Common myeloid progenitor, CD34-positive (primary cell): ENCODE data around the gene INSYN2B.

Experiments used
- CTCF ChIA-PET: fragments of 350-600 bp; sonication (Branson Sonifier 250); formaldehyde crosslinking; loops from one replicate; lab custom pipeline; 2021; ENCODE audit warnings: antibody characterized with exemption; lab: Charles Lee
- POLR2A ChIA-PET: fragments of 350-600 bp; sonication (Branson Sonifier 250); formaldehyde crosslinking; loops from one replicate; lab custom pipeline; 2021; ENCODE audit warnings: antibody characterized with exemption; lab: Charles Lee
- DNase-seq, 3 donors: peaks; one replicate each; pipeline versions ENCODE4 v3.0.0 to v3.0.0-alpha.2; 2013
- H3K27ac ChIP-seq, 2 experiments: 1 replicate in 1 of 2; 2 replicates in 1 of 2; pipeline ENCODE4 v1.7.0; 2013; ENCODE audit warnings: inconsistent platforms in 2 of 2, low read length in 2 of 2, mild to moderate bottlenecking in 2 of 2, low read depth in 1 of 2, moderate library complexity in 1 of 2; ENCODE audit not compliant: severe bottlenecking in 2 of 2, insufficient read depth in 1 of 2, poor library complexity in 1 of 2
- H3K27me3 ChIP-seq, 5 experiments: replicated peaks in 2 of 5; 1 replicate in 3 of 5; 2 replicates in 2 of 5; pipeline versions ENCODE4 v1.6.1 to v1.7.0; 2013; ENCODE audit warnings: low read length in 4 of 5, mild to moderate bottlenecking in 2 of 5, moderate library complexity in 2 of 5, inconsistent platforms in 1 of 5; ENCODE audit not compliant: insufficient read depth in 5 of 5, control insufficient read depth in 4 of 5
- H3K36me3 ChIP-seq, 4 experiments: 1 replicate in 2 of 4; 2 replicates in 2 of 4; pipeline versions ENCODE4 v1.6.1 to v1.7.0; 2013; ENCODE audit warnings: low read length in 3 of 4, control low read depth in 1 of 4, mild to moderate bottlenecking in 1 of 4; ENCODE audit not compliant: control insufficient read depth in 4 of 4, insufficient read depth in 4 of 4
- H3K4me1 ChIP-seq, 4 experiments: 1 replicate in 3 of 4; 2 replicates in 1 of 4; pipeline versions ENCODE4 v1.6.1 to v1.7.1; 2013; ENCODE audit warnings: low read length in 3 of 4, mild to moderate bottlenecking in 3 of 4, control low read depth in 1 of 4, inconsistent platforms in 1 of 4, moderate library complexity in 1 of 4; ENCODE audit not compliant: control insufficient read depth in 4 of 4, insufficient read depth in 4 of 4; ENCODE audit errors: control extremely low read depth in 1 of 4
- H3K4me3 ChIP-seq, 7 experiments: 1 replicate in 4 of 7; 2 replicates in 3 of 7; pipeline versions ENCODE4 v1.5.1 to v1.7.0; 2013; ENCODE audit warnings: mild to moderate bottlenecking in 7 of 7, low read length in 6 of 7, moderate library complexity in 6 of 7, inconsistent platforms in 2 of 7, low read depth in 2 of 7, control low read depth in 1 of 7; ENCODE audit not compliant: insufficient read depth in 4 of 7, control insufficient read depth in 1 of 7; ENCODE audit errors: extremely low read depth in 1 of 7
- H3K9me3 ChIP-seq, 5 experiments: 1 replicate in 4 of 5; 2 replicates in 1 of 5; pipeline versions ENCODE4 v1.6.1 to v1.7.1; 2013; ENCODE audit warnings: low read length in 4 of 5, mild to moderate bottlenecking in 2 of 5, inconsistent platforms in 1 of 5, low read depth in 1 of 5, moderate library complexity in 1 of 5; ENCODE audit not compliant: control insufficient read depth in 4 of 5, insufficient read depth in 2 of 5; ENCODE audit errors: control extremely low read depth in 1 of 5
- WGBS: methylation state at CpG from one replicate; pipeline ENCODE4 v1.1.5; 2013; ENCODE audit not compliant: insufficient coverage; 5-methylcytosine and 5-hydroxymethylcytosine counted together

Gene INSYN2B

GRCh38 chr5:169942181-169942580 is 38.1 kb downstream of the INSYN2B start:
- Histone ChIP-seq H3K36me3 (peaks cover 2 to 32% (median 6%) of the 10 kb centered on the region in 4 experiments), H3K4me1 (peaks cover 0 to 16% (median 9%) of the 10 kb centered on the region in 4 experiments), H3K27ac (no peak overlapping the region), H3K9me3 (no peaks in the 10 kb centered on the region), H3K27me3 (no peaks in the 10 kb centered on the region), H3K4me3 (no peak overlapping the region)
- POLR2A ChIA-PET = no interaction called here
- no CpG with 5 or more reads among the region's 1 CpG for WGBS
- no peak for DNase-seq
- CTCF ChIA-PET = interaction anchor here (1.1 kb wide), 1 partner anchor 10 kb away, joined by 4 read pairs; no protein-coding TSS in a partner anchor

GRCh38 chr5:169941542-169941941 is 38.8 kb downstream of the INSYN2B start:
- ChIA-PET CTCF (interaction anchor here (2.8 kb wide), 1 partner anchor 39 kb away, joined by 8 read pairs; the partner anchor contains the start of gene INSYN2B), POLR2A (no interaction called here)
- Histone ChIP-seq H3K27me3 (no peaks in the 10 kb centered on the region), H3K4me3 (no peak overlapping the region), H3K36me3 (peaks cover 0 to 25% (median 6%) of the 10 kb centered on the region in 4 experiments), H3K27ac (no peak overlapping the region), H3K4me1 (peaks cover 0 to 16% (median 10%) of the 10 kb centered on the region in 4 experiments), H3K9me3 (no peaks in the 10 kb centered on the region)
- WGBS = 98% methylated on average over 7 of the region's 7 CpGs
- no peak for DNase-seq

DNA sequence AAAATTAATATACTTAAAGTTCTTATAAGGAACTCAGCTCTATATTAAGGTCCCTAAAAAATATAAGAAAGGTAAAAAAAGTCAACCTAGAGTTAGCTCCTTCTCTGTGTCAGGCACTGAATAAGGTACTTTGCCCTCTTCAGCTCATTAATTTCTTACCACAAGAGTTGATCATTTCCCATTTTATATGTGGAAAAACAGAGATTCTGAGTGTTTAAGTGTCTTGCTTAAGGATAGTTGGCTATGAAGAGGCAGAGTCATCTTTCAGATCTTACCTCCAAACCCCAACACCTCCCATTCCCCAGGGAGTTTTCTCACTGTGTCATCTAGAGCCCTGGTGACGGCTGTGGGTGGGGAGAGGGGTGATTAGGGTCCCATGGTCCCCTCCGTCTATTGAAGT is 40.6 kb downstream of the INSYN2B start:
- Histone ChIP-seq H3K27me3 (no peaks in the 10 kb centered on the region), H3K4me1 (peaks cover 5 to 22% (median 15%) of the 10 kb centered on the region in 4 experiments), H3K27ac (no peak overlapping the region), H3K9me3 (no peaks in the 10 kb centered on the region), H3K36me3 (peaks cover 0 to 16% (median 6%) of the 10 kb centered on the region in 4 experiments), H3K4me3 (no peak overlapping the region)
- no peak for DNase-seq
- 100% methylated on average over 1 of the region's 2 CpGs for WGBS
- ChIA-PET POLR2A (no interaction called here), CTCF (interaction anchor here (2.8 kb wide), 1 partner anchor 41 kb away, joined by 8 read pairs; the partner anchor contains the start of gene INSYN2B)

DNA sequence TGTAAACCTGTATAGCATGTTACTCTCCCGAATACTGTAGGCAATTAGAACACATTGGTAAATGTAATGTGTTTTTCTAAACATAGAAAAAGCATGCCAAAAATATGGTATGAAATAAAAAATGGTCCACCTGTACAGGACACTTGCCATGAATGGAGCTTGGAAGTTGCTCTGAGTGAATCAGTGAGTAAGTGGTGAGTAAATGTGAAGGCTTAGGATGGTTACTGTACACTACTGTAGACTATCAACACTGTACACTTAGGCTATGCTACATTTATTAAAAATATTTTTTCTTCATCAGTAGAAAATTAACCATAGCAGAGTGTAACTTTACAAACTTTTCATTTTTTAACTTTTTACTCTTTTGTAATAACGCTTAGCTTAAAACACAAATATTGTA is 41.9 kb downstream of the INSYN2B start:
- no CpG with 5 or more reads among the region's 2 CpGs for WGBS
- H3K9me3 ChIP-seq = no peaks in the 10 kb centered on the region
- peaks cover 5 to 30% (median 22%) of the 10 kb centered on the region in 4 experiments for H3K4me1 ChIP-seq
- H3K27ac ChIP-seq = no peak overlapping the region
- DNase-seq = no peak
- POLR2A ChIA-PET = no interaction called here
- H3K27me3 ChIP-seq = no peaks in the 10 kb centered on the region
- peaks cover 0 to 26% (median 6%) of the 10 kb centered on the region in 4 experiments for H3K36me3 ChIP-seq
- H3K4me3 ChIP-seq = no peak overlapping the region
- CTCF ChIA-PET = interaction anchor here (1.2 kb wide), 1 partner anchor 271 kb away, joined by 4 read pairs; no protein-coding TSS in a partner anchor

DNA sequence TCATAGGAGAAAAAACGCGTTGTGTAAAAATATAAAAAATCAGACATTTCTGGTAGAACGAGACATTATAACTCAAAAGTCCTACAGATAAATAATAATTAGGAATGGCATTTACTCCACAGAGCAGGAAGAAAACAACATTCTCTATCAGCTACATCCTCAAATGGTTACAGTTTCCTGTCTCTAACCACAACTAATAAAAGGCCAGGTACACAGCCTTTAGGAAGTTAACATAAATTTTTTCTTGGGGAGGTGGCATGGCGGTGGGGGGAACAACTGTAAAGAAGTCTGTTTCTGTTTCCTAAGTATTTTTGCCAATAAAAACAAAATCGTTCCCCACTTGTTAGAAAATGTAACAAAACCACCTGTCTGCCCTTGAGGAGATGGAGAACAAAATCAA is 44.5 kb downstream of the INSYN2B start:
- POLR2A ChIA-PET = no interaction called here
- peaks cover 0 to 40% (median 5%) of the 10 kb centered on the region in 4 experiments for H3K36me3 ChIP-seq

DNA sequence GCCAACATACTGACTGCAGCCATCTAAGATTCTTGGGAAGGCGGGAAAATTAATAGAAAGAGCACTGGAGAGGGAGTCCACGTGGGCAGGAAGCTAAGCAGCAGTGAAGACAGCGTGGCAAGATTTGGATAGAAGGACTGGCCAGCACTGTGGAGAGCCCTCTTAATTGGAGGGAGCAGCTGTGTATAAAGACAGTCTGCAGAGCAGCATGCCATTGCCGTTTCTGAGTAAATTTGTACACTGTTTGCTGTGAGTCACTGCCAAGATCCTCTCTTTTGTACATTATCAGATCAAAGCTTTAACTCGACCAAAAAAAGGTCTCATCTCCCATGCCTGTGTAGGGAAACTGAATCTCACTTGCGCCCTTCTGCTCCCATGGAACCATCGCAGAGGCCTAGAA is 45.3 kb downstream of the INSYN2B start:
- no peak overlapping the region for H3K27ac ChIP-seq
- no peaks in the 10 kb centered on the region for H3K27me3 ChIP-seq
- peaks cover 0 to 39% (median 5%) of the 10 kb centered on the region in 4 experiments for H3K36me3 ChIP-seq
- POLR2A ChIA-PET = no interaction called here
- H3K4me3 ChIP-seq = no peak overlapping the region
- peaks cover 5 to 37% (median 24%) of the 10 kb centered on the region in 4 experiments for H3K4me1 ChIP-seq
- DNase-seq = peak in 2 of 3 donors; percentile 24 to 30
- no peaks in the 10 kb centered on the region for H3K9me3 ChIP-seq
- CTCF ChIA-PET = interaction anchor here (1.0 to 1.5 kb wide), 3 partner anchors 9 to 45 kb away, joined by 3 to 5 read pairs (median 4); partner anchors contain the start of gene INSYN2B
- WGBS = 89% methylated on average over 7 of the region's 7 CpGs

More for the DNA sequence above, 44.5 kb downstream of the INSYN2B start:
- Histone ChIP-seq H3K4me1 (peaks cover 5 to 37% (median 24%) of the 10 kb centered on the region in 4 experiments), H3K27ac (peak overlapping the region in 1 of 2 experiments; percentile 17), H3K27me3 (no peaks in the 10 kb centered on the region), H3K4me3 (no peak overlapping the region), H3K9me3 (no peaks in the 10 kb centered on the region)
- CTCF ChIA-PET = interaction anchor here (1.1 to 1.5 kb wide), 2 partner anchors 10 to 15 kb away, joined by 4 to 5 read pairs; no protein-coding TSS in a partner anchor
- DNase-seq = peak in 2 of 3 donors; percentile 32 to 50
- no CpG with 5 or more reads among the region's 5 CpGs for WGBS

DNA sequence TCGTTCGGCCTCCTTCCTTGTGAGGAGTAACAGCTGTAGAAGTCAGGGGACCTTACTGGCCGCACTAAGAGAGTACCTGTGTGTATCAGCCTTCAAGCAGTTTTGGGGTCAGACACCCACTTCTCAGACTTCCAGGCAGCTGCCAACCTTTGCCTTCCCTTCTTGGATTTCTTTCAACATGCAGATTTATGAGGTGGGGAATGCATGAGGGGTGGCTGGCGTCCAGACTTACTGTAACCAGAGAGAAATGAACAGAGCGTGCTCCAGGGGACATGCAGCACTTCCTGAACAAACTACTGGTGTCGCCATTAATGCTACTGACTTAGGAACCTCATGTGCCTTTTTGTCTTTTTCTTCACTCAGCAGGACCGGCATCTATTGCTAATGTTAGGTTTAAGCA is 46.7 kb downstream of the INSYN2B start:
- H3K4me1 ChIP-seq = peaks cover 5 to 37% (median 24%) of the 10 kb centered on the region in 4 experiments
- no peaks in the 10 kb centered on the region for H3K27me3 ChIP-seq
- CTCF ChIA-PET = no interaction called here
- H3K4me3 ChIP-seq = peak overlapping the region in 1 of 7 experiments; percentile 2
- WGBS = 31% methylated on average over 3 of the region's 7 CpGs
- H3K9me3 ChIP-seq = no peaks in the 10 kb centered on the region
- POLR2A ChIA-PET = no interaction called here
- H3K27ac ChIP-seq = no peak overlapping the region
- DNase-seq = peak in 2 of 3 donors; percentile 17
- H3K36me3 ChIP-seq = peaks cover 0 to 42% (median 5%) of the 10 kb centered on the region in 4 experiments
